Skeletal muscle tissue (tissue), 4 donors: ENCODE data around the gene ENO1. TPM values are rescaled to one million over a fixed set of nuclear protein-coding genes. Genes with fewer than 3 reads are reported as not detected.
A peak's percentile ranks its signal among the peaks of the same experiment; 100 is the strongest.

Experiments used
- H3K27ac ChIP-seq: one replicate; pipeline ENCODE4 v1.7.0; 2013; ENCODE audit warnings: mild to moderate bottlenecking, low read depth, low read length, inconsistent platforms
- H3K27me3 ChIP-seq, 3 donors: one replicate each; pipeline ENCODE4 v1.7.0; 2013; ENCODE audit warnings: low read length in 3 of 3; ENCODE audit not compliant: control insufficient read depth in 3 of 3, insufficient read depth in 3 of 3
- H3K36me3 ChIP-seq, 3 donors: one replicate each; pipeline ENCODE4 v1.7.0; 2013; ENCODE audit warnings: low read length in 3 of 3; ENCODE audit not compliant: control insufficient read depth in 3 of 3, insufficient read depth in 3 of 3
- H3K4me1 ChIP-seq, 3 donors: one replicate each; pipeline ENCODE4 v1.7.0; 2013; ENCODE audit warnings: low read length in 3 of 3, mild to moderate bottlenecking in 3 of 3; ENCODE audit not compliant: control insufficient read depth in 3 of 3, insufficient read depth in 3 of 3
- H3K4me3 ChIP-seq, 3 donors: one replicate each; pipeline ENCODE4 v1.7.0; 2013; ENCODE audit warnings: low read length in 3 of 3
- H3K9ac ChIP-seq, 3 donors: one replicate each; pipeline ENCODE4 v1.7.0; 2013; ENCODE audit warnings: low read length in 3 of 3, mild to moderate bottlenecking in 3 of 3, moderate library complexity in 2 of 3, low read depth in 1 of 3
- H3K9me3 ChIP-seq, 3 donors: one replicate each; pipeline ENCODE4 v1.7.0; 2013; ENCODE audit warnings: low read length in 3 of 3; ENCODE audit not compliant: control insufficient read depth in 3 of 3
- total RNA-seq: library from RNA; depleted of rRNA; stranded (reverse); fragments of >200 nt; gene quantifications from one replicate; pipeline ENCODE4 v1.2.3, GENCODE V29; 2014
- donor health status: Osteomylitis.

The ENO1 gene
- total RNA-seq, 1 donor from 2014 or later, result 320 TPM

- peaks cover 26 to 45% (median 29%) of the 10 kb centered on the region in 3 donors for H3K4me1 ChIP-seq
These were observed 6.5 kb downstream of the ENO1 start for GRCh38 chr1:8871965-8872399.

GRCh38 chr1:8871539-8871935 lies 6.9 kb downstream of the ENO1 start:
- H3K27me3 ChIP-seq, result no peaks in the 10 kb centered on the region
- H3K4me1 ChIP-seq, result peaks cover 23 to 46% (median 28%) of the 10 kb centered on the region in 3 donors
- peaks cover 59 to 76% (median 65%) of the 10 kb centered on the region in 3 donors for H3K36me3 ChIP-seq
- H3K9me3 ChIP-seq, result no peaks in the 10 kb centered on the region
- H3K27ac ChIP-seq, result no peak overlapping the region
- H3K9ac ChIP-seq, result peak overlapping the region in 1 of 3 donors; percentile 1
- H3K4me3 ChIP-seq, result no peak overlapping the region

More at GRCh38 chr1:8871965-8872399, 6.5 kb downstream of the ENO1 start:
- Histone ChIP-seq H3K27me3 (no peaks in the 10 kb centered on the region), H3K36me3 (peaks cover 54 to 72% (median 60%) of the 10 kb centered on the region in 3 donors), H3K9me3 (no peaks in the 10 kb centered on the region), H3K27ac (no peak overlapping the region), H3K4me3 (no peak overlapping the region), H3K9ac (peak overlapping the region in 1 of 3 donors; percentile 1)

GRCh38 chr1:8870616-8871538 lies 7.6 kb downstream of the ENO1 start:
- Histone ChIP-seq H3K36me3 (peaks cover 63 to 81% (median 70%) of the 10 kb centered on the region in 3 donors), H3K4me1 (peaks cover 27 to 47% (median 30%) of the 10 kb centered on the region in 3 donors), H3K9ac (no peak overlapping the region), H3K27ac (no peak overlapping the region), H3K4me3 (no peak overlapping the region), H3K27me3 (no peaks in the 10 kb centered on the region), H3K9me3 (no peaks in the 10 kb centered on the region)

GRCh38 chr1:8870103-8870502 lies 8.4 kb downstream of the ENO1 start:
- Histone ChIP-seq H3K36me3 (peaks cover 71 to 88% (median 77%) of the 10 kb centered on the region in 3 donors), H3K9ac (no peak overlapping the region), H3K27ac (no peak overlapping the region), H3K4me3 (no peak overlapping the region), H3K9me3 (no peaks in the 10 kb centered on the region), H3K4me1 (peaks cover 28 to 47% (median 29%) of the 10 kb centered on the region in 3 donors), H3K27me3 (no peaks in the 10 kb centered on the region)

GRCh38 chr1:8867878-8868567 lies 10.5 kb downstream of the ENO1 start:
- Histone ChIP-seq H3K36me3 (peaks cover 83 to 92% (median 85%) of the 10 kb centered on the region in 3 donors), H3K27me3 (no peaks in the 10 kb centered on the region), H3K9me3 (no peaks in the 10 kb centered on the region), H3K9ac (no peak overlapping the region), H3K4me1 (peaks cover 19 to 35% (median 21%) of the 10 kb centered on the region in 3 donors), H3K27ac (no peak overlapping the region), H3K4me3 (no peak overlapping the region)

- Histone ChIP-seq H3K27me3 (no peaks in the 10 kb centered on the region), H3K36me3 (peaks cover 88 to 93% (median 89%) of the 10 kb centered on the region in 3 donors), H3K4me3 (no peak overlapping the region), H3K9ac (no peak overlapping the region), H3K4me1 (peaks cover 17 to 24% (median 18%) of the 10 kb centered on the region in 3 donors), H3K27ac (no peak overlapping the region), H3K9me3 (no peaks in the 10 kb centered on the region)
These were observed 11.6 kb downstream of the ENO1 start for GRCh38 chr1:8866792-8867415.

- Histone ChIP-seq H3K27me3 (no peaks in the 10 kb centered on the region), H3K9ac (no peak overlapping the region), H3K4me1 (peaks cover 17 to 20% (median 18%) of the 10 kb centered on the region in 3 donors), H3K9me3 (no peaks in the 10 kb centered on the region), H3K27ac (no peak overlapping the region), H3K4me3 (no peak overlapping the region), H3K36me3 (peaks cover 87 to 92% (median 87%) of the 10 kb centered on the region in 3 donors)
These were observed 12.2 kb downstream of the ENO1 start for GRCh38 chr1:8866173-8866791.

GRCh38 chr1:8864713-8865344 lies 13.7 kb downstream of the ENO1 start:
- Histone ChIP-seq H3K27me3 (no peaks in the 10 kb centered on the region), H3K9me3 (no peaks in the 10 kb centered on the region)

GRCh38 chr1:8863794-8864233 lies 14.7 kb downstream of the ENO1 start:
- peaks cover 75 to 86% (median 78%) of the 10 kb centered on the region in 3 donors for H3K36me3 ChIP-seq

More at GRCh38 chr1:8864713-8865344, 13.7 kb downstream of the ENO1 start:
- peak overlapping the region in 1 of 3 donors; percentile 25 for H3K9ac ChIP-seq
- peaks cover 18 to 20% (median 20%) of the 10 kb centered on the region in 3 donors for H3K4me1 ChIP-seq
- peak overlapping the region; percentile 15 for H3K27ac ChIP-seq
- peaks cover 85 to 90% (median 85%) of the 10 kb centered on the region in 3 donors for H3K36me3 ChIP-seq
- no peak overlapping the region for H3K4me3 ChIP-seq

More at GRCh38 chr1:8863794-8864233, 14.7 kb downstream of the ENO1 start:
- no peaks in the 10 kb centered on the region for H3K27me3 ChIP-seq
- no peak overlapping the region for H3K27ac ChIP-seq
- H3K9me3 ChIP-seq, result no peaks in the 10 kb centered on the region
- H3K4me1 ChIP-seq, result peaks cover 23 to 29% (median 28%) of the 10 kb centered on the region in 3 donors
- no peak overlapping the region for H3K9ac ChIP-seq
- no peak overlapping the region for H3K4me3 ChIP-seq
